D721Med (cell line): ENCODE results near the gene MSL3B.
A peak's percentile ranks its signal among the peaks of the same experiment; 100 is the strongest.

Experiments used
- DNase-seq: peaks from one replicate; pipeline ENCODE4 v3.0.0; 2011; ENCODE audit warnings: low spot score; ENCODE audit not compliant: insufficient read length
- FAIRE-seq: peaks from 2 replicates; lab custom pipeline; 2011; peaks lifted over from hg19 to GRCh38; lab: Jason Lieb, UNC
- CTCF ChIP-seq: IDR thresholded peaks from 2 replicates; pipeline ENCODE4 v1.5.1; 2012; ENCODE audit warnings: mild to moderate bottlenecking, control low read depth; ENCODE audit not compliant: insufficient read depth; ENCODE audit errors: missing control alignments

Gene MSL3B

GRCh38 chr2:233833345-233833744, 34.8 kb downstream of the MSL3B start:
- DNase-seq: no peak
- no peak for TF ChIP-seq CTCF
- no peak for FAIRE-seq

- FAIRE-seq (no peak), DNase-seq (peak; percentile 52)
- peak; percentile 28 for TF ChIP-seq CTCF
These were observed 35.3 kb downstream of the MSL3B start for GRCh38 chr2:233832869-233833311.

GRCh38 chr2:233832414-233832813, 35.8 kb downstream of the MSL3B start:
- no peak for DNase-seq
- FAIRE-seq: no peak

GRCh38 chr2:233831861-233832260, 36.3 kb downstream of the MSL3B start:
- no peak for FAIRE-seq
- DNase-seq: no peak
- no peak for TF ChIP-seq CTCF

More at GRCh38 chr2:233832414-233832813, 35.8 kb downstream of the MSL3B start:
- no peak for TF ChIP-seq CTCF

- DNase-seq (no peak), FAIRE-seq (no peak)
- TF ChIP-seq CTCF: no peak
These were observed 37.0 kb downstream of the MSL3B start for GRCh38 chr2:233831011-233831721.

- TF ChIP-seq CTCF: no peak
- DNase-seq: no peak
- no peak for FAIRE-seq
These were observed 37.9 kb downstream of the MSL3B start for GRCh38 chr2:233830111-233830802.
